ENCODE results near the gene SFT2D1.

GRCh38 chr6:166331503-166332415 lies 10.6 kb downstream of the SFT2D1 start:
- TF ChIP-seq POLR2AphosphoS5 (IDR thresholded peaks at IDR 0.05; ENCODE audit: borderline replicate concordance, low read depth, low read length) (no peak), EZH2 (IDR thresholded peaks at IDR 0.05) (no peak)
